WTC11 (cell line): ENCODE data around the gene KAT2B. TPM values are rescaled to one million over a fixed set of nuclear protein-coding genes. Genes with fewer than 3 reads are reported as not detected.

Experiments used
- ATAC-seq: fragments of 200-7000 bp; cut with Tn5 transposase; 2 replicates; pipeline ENCODE4 v1.10.0; 2021; ENCODE audit warnings: mild to moderate bottlenecking, moderate library complexity
- CTCF ChIA-PET: fragments of 300-600 bp; sonication (Branson Sonifier 250); formaldehyde crosslinking; loops from one replicate; lab custom pipeline; 2021; ENCODE audit warnings: antibody characterized with exemption; lab: Charles Lee
- POLR2A ChIA-PET: fragments of 350-600 bp; sonication (Branson Sonifier 250); formaldehyde crosslinking; loops from one replicate; lab custom pipeline; 2021; ENCODE audit warnings: antibody characterized with exemption; lab: Charles Lee
- DNase-seq: peaks from one replicate; pipeline ENCODE4 v3.0.0; 2021; ENCODE audit warnings: low spot score
- H3K27ac Mint-ChIP-seq: 2 replicates; pipeline ENCODE4 v1.8.0; 2021; ENCODE audit warnings: mixed read lengths
- H3K27me3 Mint-ChIP-seq: 2 replicates; pipeline ENCODE4 v1.8.0; 2021; ENCODE audit warnings: low read depth, mild to moderate bottlenecking, moderate library complexity, mixed read lengths
- H3K36me3 Mint-ChIP-seq: 2 replicates; pipeline ENCODE4 v1.8.0; 2021; ENCODE audit warnings: mixed read lengths
- H3K4me1 Mint-ChIP-seq: 2 replicates; pipeline ENCODE4 v1.8.0; 2022; ENCODE audit warnings: mixed read lengths
- H3K4me3 Mint-ChIP-seq: 2 replicates; pipeline ENCODE4 v1.8.0; 2021; ENCODE audit warnings: mild to moderate bottlenecking, moderate library complexity, mixed read lengths
- H3K9me3 Mint-ChIP-seq: 2 replicates; pipeline ENCODE4 v1.8.0; 2021; ENCODE audit warnings: mixed read lengths
- AFF4 ChIP-seq: sonication (generic); formaldehyde crosslinking; IDR thresholded peaks from 2 replicates; pipeline ENCODE4 v1.8.1; 2023; ENCODE audit warnings: mild to moderate bottlenecking, missing genetic modification reagents, borderline replicate concordance
- CTCF ChIP-seq: fragments of 200-600 bp; IDR thresholded peaks from 2 replicates; pipeline ENCODE4 v1.8.0; 2022; ENCODE audit warnings: antibody characterized with exemption
- E2F4 ChIP-seq: sonication (generic); formaldehyde crosslinking; IDR thresholded peaks from 2 replicates; pipeline ENCODE4 v1.8.1; 2022; ENCODE audit warnings: low read depth, mild to moderate bottlenecking, moderate library complexity, missing genetic modification reagents, borderline replicate concordance
- IRF1 ChIP-seq: sonication (generic); formaldehyde crosslinking; IDR thresholded peaks from 2 replicates; pipeline ENCODE4 v1.8.0; 2023; ENCODE audit warnings: missing genetic modification reagents
- IRF2 ChIP-seq: sonication (generic); formaldehyde crosslinking; IDR thresholded peaks from 2 replicates; pipeline ENCODE4 v1.8.0; 2022; ENCODE audit warnings: low read depth, missing genetic modification reagents, borderline replicate concordance
- JUN ChIP-seq: sonication (generic); formaldehyde crosslinking; IDR thresholded peaks from 2 replicates; pipeline ENCODE4 v1.8.0; 2023; ENCODE audit warnings: mild to moderate bottlenecking, missing genetic modification reagents
- MXD4 ChIP-seq: fragments of 250-450 bp; sonication (Bioruptor Pico); IDR thresholded peaks from 2 replicates; pipeline ENCODE4 v1.8.0; 2021; ENCODE audit warnings: mild to moderate bottlenecking, moderate library complexity, borderline replicate concordance
- NFATC4 ChIP-seq: fragments of 250-450 bp; sonication (Bioruptor Pico); IDR thresholded peaks from 2 replicates; pipeline ENCODE4 v1.9.0; 2021; ENCODE audit warnings: mild to moderate bottlenecking
- SMAD3 ChIP-seq: sonication (generic); formaldehyde crosslinking; IDR thresholded peaks from 2 replicates; pipeline ENCODE4 v1.8.0; 2022; ENCODE audit warnings: missing genetic modification reagents, mild to moderate bottlenecking, borderline replicate concordance
- SP1 ChIP-seq: sonication (generic); formaldehyde crosslinking; conservative IDR thresholded peaks from 2 replicates; pipeline ENCODE4 v1.8.1; 2022; ENCODE audit warnings: missing genetic modification reagents
- STAT6 ChIP-seq: sonication (generic); formaldehyde crosslinking; conservative IDR thresholded peaks from 2 replicates; pipeline ENCODE4 v1.8.1; 2023; ENCODE audit warnings: mild to moderate bottlenecking, low read depth, missing genetic modification reagents, moderate library complexity
- TEAD4 ChIP-seq: sonication (generic); formaldehyde crosslinking; IDR thresholded peaks from 2 replicates; pipeline ENCODE4 v1.8.0; 2022; ENCODE audit warnings: mild to moderate bottlenecking, missing genetic modification reagents
- ZBTB43 ChIP-seq: sonication (generic); formaldehyde crosslinking; IDR thresholded peaks from 2 replicates; pipeline ENCODE4 v1.8.1; 2023; ENCODE audit warnings: mild to moderate bottlenecking, missing genetic modification reagents
- ZNF671 ChIP-seq: fragments of 250-450 bp; sonication (Bioruptor Pico); IDR thresholded peaks from 2 replicates; pipeline ENCODE4 v1.8.0; 2021; ENCODE audit warnings: mild to moderate bottlenecking
- total RNA-seq: library from RNA; stranded (reverse); gene quantifications from 3 replicates; pipeline ENCODE4 v1.2.3, GENCODE V29; 2021

Gene KAT2B
- total RNA-seq, 1 experiment from 2014 or later = 2.7 TPM

GRCh38 chr3:20007960-20008359 is 32.3 kb upstream of the KAT2B start:
- CTCF ChIA-PET = interaction anchor here (1.3 kb wide), 1 partner anchor 134 kb away, joined by 3 read pairs; no protein-coding TSS in a partner anchor
- no peak for DNase-seq

GRCh38 chr3:20008646-20009045 is 31.6 kb upstream of the KAT2B start:
- ChIA-PET POLR2A (no interaction called here), CTCF (interaction anchor here (1.3 kb wide), 1 partner anchor 133 kb away, joined by 3 read pairs; no protein-coding TSS in a partner anchor)
- no peak for DNase-seq
- no peak overlapping the region for H3K4me3 Mint-ChIP-seq
- no peaks in the 10 kb centered on the region for H3K4me1 Mint-ChIP-seq
- H3K9me3 Mint-ChIP-seq = no peaks in the 10 kb centered on the region
- H3K36me3 Mint-ChIP-seq = no peaks in the 10 kb centered on the region
- H3K27me3 Mint-ChIP-seq = no peaks in the 10 kb centered on the region
- H3K27ac Mint-ChIP-seq = no peak overlapping the region
- ATAC-seq = no peak
- TF ChIP-seq TEAD4 (CRISPR knock-in tag) (no peak), MXD4 (CRISPR knock-in tag) (no peak), IRF2 (CRISPR knock-in tag) (no peak), SMAD3 (CRISPR knock-in tag) (no peak), IRF1 (CRISPR knock-in tag) (no peak), STAT6 (CRISPR knock-in tag) (no peak), E2F4 (CRISPR knock-in tag) (no peak), ZNF671 (CRISPR knock-in tag) (no peak)

More at GRCh38 chr3:20007960-20008359, 32.3 kb upstream of the KAT2B start:
- Mint-ChIP-seq H3K36me3 (no peaks in the 10 kb centered on the region), H3K9me3 (no peaks in the 10 kb centered on the region), H3K4me3 (no peak overlapping the region), H3K27me3 (no peaks in the 10 kb centered on the region), H3K4me1 (no peaks in the 10 kb centered on the region), H3K27ac (no peak overlapping the region)
- POLR2A ChIA-PET = no interaction called here
- no peak for ATAC-seq
- TF ChIP-seq ZBTB43 = no peak
- no peak for TF ChIP-seq AFF4 (CRISPR knock-in tag)
- no peak for TF ChIP-seq NFATC4 (CRISPR knock-in tag)
- TF ChIP-seq SP1 (CRISPR knock-in tag) = no peak
- TF ChIP-seq JUN = no peak
- TF ChIP-seq CTCF = no peak
